Endothelial cell of umbilical vein (primary cell): ENCODE data around the gene AGBL3. TPM values are rescaled to one million over a fixed set of nuclear protein-coding genes. Genes with fewer than 3 reads are reported as not detected.
"Not testable (repeated sequence)": the region's sequence is repeated elsewhere in the genome, so short reads cannot be mapped to it uniquely, and the experiment has no call there.

Experiments used
- BruUV-seq: library from RNA; stranded (reverse); fragments of 400-500 nt; replicated peaks from 2 replicates; lab custom pipeline; 2021; lab: Mats Ljungman, UMichigan
- CTCF ChIA-PET: fragments of 300-600, 350-600 bp; sonication (Branson Sonifier 250); formaldehyde crosslinking; loops from one replicate; lab custom pipeline; 2021; ENCODE audit warnings: antibody characterized with exemption, inconsistent platforms; lab: Charles Lee
- POLR2A ChIA-PET: fragments of 300-600, 350-600 bp; sonication (Branson Sonifier 250); formaldehyde crosslinking; loops from one replicate; lab custom pipeline; 2021; ENCODE audit warnings: antibody characterized with exemption, inconsistent platforms; lab: Charles Lee
- DNase-seq: peaks from one replicate; pipeline ENCODE4 v3.0.0-alpha.2; 2011; ENCODE audit warnings: low read depth, low spot score
- FAIRE-seq: peaks from 2 replicates; lab custom pipeline; 2011; peaks lifted over from hg19 to GRCh38; lab: Jason Lieb, UNC
- H2AFZ ChIP-seq: 2 replicates; pipeline ENCODE4 v1.6.0; 2012; ENCODE audit warnings: low read depth, low read length, control low read depth, inconsistent platforms
- H3K27ac ChIP-seq: 2 replicates; pipeline ENCODE4 v1.5.1; 2011; ENCODE audit warnings: low read depth, mild to moderate bottlenecking, control low read depth, low read length, moderate library complexity; ENCODE audit not compliant: insufficient read depth
- H3K27me3 ChIP-seq, 2 experiments: 2 replicates each; pipeline versions ENCODE4 v1.6.0 to v1.6.1; 2011; ENCODE audit warnings: low read length in 2 of 2, mixed read lengths in 1 of 2; ENCODE audit not compliant: control insufficient read depth in 2 of 2, insufficient read depth in 2 of 2
- H3K36me3 ChIP-seq, 2 experiments: 2 replicates in 1 of 2; 3 replicates in 1 of 2; pipeline ENCODE4 v1.5.1; 2011; ENCODE audit warnings: low read length in 2 of 2, mild to moderate bottlenecking in 1 of 2, moderate library complexity in 1 of 2; ENCODE audit not compliant: control insufficient read depth in 2 of 2, insufficient read depth in 2 of 2; ENCODE audit errors: extremely low read depth in 1 of 2
- H3K4me1 ChIP-seq: 3 replicates; pipeline ENCODE4 v1.5.1; 2011; ENCODE audit warnings: mild to moderate bottlenecking, low read length; ENCODE audit not compliant: control insufficient read depth, insufficient read depth; ENCODE audit errors: extremely low read depth
- H3K4me2 ChIP-seq: 2 replicates; pipeline ENCODE4 v1.6.1; 2011; ENCODE audit warnings: low read length, control low read depth, mixed read lengths; ENCODE audit not compliant: insufficient read depth
- H3K4me3 ChIP-seq, 3 experiments: fragments of 200-600 bp in 1 of 3; sonication (generic), shearing (Covaris generic) in 1 of 3; replicated peaks in 1 of 3; 2 replicates each; pipeline ENCODE4 v1.5.1; 2011 to 2016; ENCODE audit warnings: control low read depth in 3 of 3, low read length in 3 of 3, mild to moderate bottlenecking in 2 of 3, inconsistent platforms in 1 of 3, low read depth in 1 of 3, moderate library complexity in 1 of 3; ENCODE audit not compliant: insufficient read depth in 1 of 3
- H3K79me2 ChIP-seq: 2 replicates; pipeline ENCODE4 v1.6.0; 2012; ENCODE audit warnings: low read length, inconsistent platforms; ENCODE audit not compliant: control insufficient read depth, insufficient read depth
- H3K9ac ChIP-seq: replicated peaks from 2 replicates; pipeline ENCODE3; 2011; ENCODE audit warnings: low read length, control low read depth; ENCODE audit not compliant: insufficient read depth; ENCODE audit errors: extremely low read depth
- H3K9me1 ChIP-seq: replicated peaks from 3 replicates; pipeline ENCODE4 v1.6.0; 2011; ENCODE audit warnings: mild to moderate bottlenecking, low read length; ENCODE audit not compliant: control insufficient read depth, insufficient read depth; ENCODE audit errors: extremely low read depth
- H3K9me3 ChIP-seq: replicated peaks from 2 replicates; pipeline ENCODE4 v1.5.1; 2012; ENCODE audit warnings: low read length, inconsistent platforms; ENCODE audit not compliant: control insufficient read depth, insufficient read depth
- H4K20me1 ChIP-seq: replicated peaks from 2 replicates; pipeline ENCODE3; 2011; ENCODE audit warnings: mild to moderate bottlenecking, low read length; ENCODE audit not compliant: control insufficient read depth, insufficient read depth; ENCODE audit errors: extremely low read depth
- CTCF ChIP-seq, 2 donors: IDR thresholded peaks; 1 replicate in 1 of 2; 2 replicates in 1 of 2; pipeline ENCODE4 v1.5.1; 2011; ENCODE audit warnings: low read length in 2 of 2, mild to moderate bottlenecking in 2 of 2, moderate library complexity in 2 of 2, control low read depth in 1 of 2, inconsistent platforms in 1 of 2, low read depth in 1 of 2; ENCODE audit not compliant: insufficient read depth in 1 of 2; ENCODE audit errors: extremely low read depth in 1 of 2
- EZH2 ChIP-seq: IDR thresholded peaks from 2 replicates; pipeline ENCODE4 v1.6.1; 2012; ENCODE audit warnings: borderline replicate concordance, low read depth, mild to moderate bottlenecking, moderate library complexity, low read length, inconsistent platforms; ENCODE audit not compliant: severe bottlenecking
- FOS ChIP-seq: IDR thresholded peaks from 2 replicates; pipeline ENCODE4 v1.6.1; 2011; ENCODE audit warnings: mild to moderate bottlenecking, low read length, moderate library complexity, borderline replicate concordance; ENCODE audit not compliant: insufficient read depth
- JUN ChIP-seq: IDR thresholded peaks from 2 replicates; pipeline ENCODE4 v1.6.1; 2011; ENCODE audit warnings: borderline replicate concordance, low read depth; ENCODE audit not compliant: insufficient read length, insufficient read depth
- MAX ChIP-seq: IDR thresholded peaks from 2 replicates; pipeline ENCODE4 v1.6.1; 2011; ENCODE audit not compliant: insufficient read depth, insufficient read length
- MYC ChIP-seq: IDR thresholded peaks from one replicate; pipeline ENCODE4 v1.6.1; 2011; ENCODE audit warnings: mild to moderate bottlenecking, low read depth, low read length
- POLR2A ChIP-seq: IDR thresholded peaks from 2 replicates; pipeline ENCODE4 v1.6.1; 2012; ENCODE audit warnings: low read depth, mild to moderate bottlenecking, control low read depth, low read length
- POLR2AphosphoS5 ChIP-seq: IDR thresholded peaks from 2 replicates; pipeline ENCODE4 v1.6.1; 2012; ENCODE audit warnings: low read depth, mild to moderate bottlenecking, control low read depth, low read length, moderate library complexity; ENCODE audit not compliant: insufficient read depth
- dilution Hi-C: fragments of 300-500 bp; cut with MboI; formaldehyde crosslinking; loops from one replicate; pipeline ENCODE4 v1.15.0; 2019; ENCODE audit warnings: low sequenced_read_pairs; ENCODE audit not compliant: extremely low pct_ligation_motif_present
- intact Hi-C: fragments of 100-400 bp; cut with micrococcal nuclease; formaldehyde crosslinking; loops from one replicate; pipeline ENCODE4 v1.10.0; 2022
- polyA plus RNA-seq, 4 experiments: library from polyadenylated mRNA; depleted of rRNA in 3 of 4; stranded (reverse) in 3 of 4; unstranded in 1 of 4; fragments of >200 nt; gene quantifications; 2 replicates each; pipeline versions ENCODE4 v1.2.1 to v1.2.3, GENCODE V29; 2011 to 2012; ENCODE audit warnings: missing spikeins in 1 of 4
- total RNA-seq: library from RNA; stranded (reverse); gene quantifications from 2 replicates; pipeline ENCODE4 v1.2.3, GENCODE V29; 2021

The AGBL3 gene
- total and polyA plus RNA-seq, 2 donors (not counting 3 experiments of a cell fraction or from before 2014, with no cell fraction given) = 0.97 to 3.2 TPM

GRCh38 chr7:135023622-135024021, 37.3 kb downstream of the AGBL3 start:
- Histone ChIP-seq H3K27ac (no peak overlapping the region), H3K9me1 (no peaks in the 10 kb centered on the region), H3K9ac (no peak overlapping the region), H3K27me3 (peaks cover 0 to 3% of the 10 kb centered on the region in 2 experiments), H3K4me2 (no peak overlapping the region), H3K9me3 (no peaks in the 10 kb centered on the region), H2AFZ (no peak overlapping the region), H3K4me1 (no peaks in the 10 kb centered on the region), H3K4me3 (no peak overlapping the region), H3K79me2 (no peaks in the 10 kb centered on the region), H4K20me1 (no peaks in the 10 kb centered on the region), H3K36me3 (no peaks in the 10 kb centered on the region)
- TF ChIP-seq POLR2AphosphoS5 (no peak), EZH2 (no peak), JUN (no peak), FOS (no peak), POLR2A (no peak), MYC (no peak), MAX (no peak)
- DNase-seq (no peak), FAIRE-seq (no peak)
- dilution Hi-C loops (no loop called here), intact Hi-C loops (no loop called here)
- POLR2A ChIA-PET = no interaction called here
- no TSS peak for BruUV-seq
- CTCF ChIA-PET = no interaction called here

GRCh38 chr7:135035252-135035651, 48.9 kb downstream of the AGBL3 start:
- no peaks in the 10 kb centered on the region for H3K36me3 ChIP-seq
- dilution Hi-C loops (no loop called here), intact Hi-C loops (no loop called here)
- no peaks in the 10 kb centered on the region for H3K79me2 ChIP-seq
- no TSS peak for BruUV-seq
- H3K27me3 ChIP-seq = no peaks in the 10 kb centered on the region
- H3K9ac ChIP-seq = no peak overlapping the region
- no peak for DNase-seq
- H3K9me1 ChIP-seq = no peaks in the 10 kb centered on the region
- ChIA-PET POLR2A (no interaction called here), CTCF (interaction anchor here (0.7 kb wide), 1 partner anchor 49 kb away, joined by 3 read pairs; no protein-coding TSS in a partner anchor)
- no peak overlapping the region for H3K4me3 ChIP-seq
- H2AFZ ChIP-seq = no peak overlapping the region
- no peak overlapping the region for H3K27ac ChIP-seq
- FAIRE-seq = no peak
- TF ChIP-seq CTCF (IDR thresholded peaks at IDR 0.05; ENCODE audit: extremely low read depth in 1 of 2, insufficient read depth in 1 of 2, low read depth in 1 of 2, low read length in 2 of 2) (no peak), FOS (no peak)
- no peaks in the 10 kb centered on the region for H4K20me1 ChIP-seq
- H3K9me3 ChIP-seq = no peaks in the 10 kb centered on the region
- H3K4me1 ChIP-seq = no peaks in the 10 kb centered on the region
- no peak overlapping the region for H3K4me2 ChIP-seq

- DNase-seq, CTCF ChIA-PET, dilution Hi-C loops, H3K27ac ChIP-seq, intact Hi-C loops, H3K9me3 ChIP-seq, H3K4me1 ChIP-seq, H3K9ac ChIP-seq, H3K4me2 ChIP-seq, H3K79me2 ChIP-seq, H3K36me3 ChIP-seq, BruUV-seq, H3K9me1 ChIP-seq, H4K20me1 ChIP-seq, H3K4me3 ChIP-seq, H2AFZ ChIP-seq, H3K27me3 ChIP-seq, FAIRE-seq, POLR2A ChIA-PET: not testable (repeated sequence)
Observed at GRCh38 chr7:135067017-135067416, 80.7 kb downstream of the AGBL3 start.
